Fibroblast of villous mesenchyme (primary cell): Measurements from ENCODE around the gene POU2AF1. TPM values are rescaled to one million over a fixed set of nuclear protein-coding genes. Genes with fewer than 3 reads are reported as not detected.

ENCODE experiments used
- DNase-seq: peaks from one replicate; pipeline ENCODE4 v3.0.0-alpha.2; 2010; ENCODE audit warnings: low read depth
- H3K4me3 ChIP-seq: 2 replicates; pipeline ENCODE4 v1.5.1; 2011; ENCODE audit warnings: low read depth, mild to moderate bottlenecking, low read length
- total RNA-seq: library from RNA; depleted of rRNA; stranded (reverse); fragments of >200 nt; gene quantifications from 2 replicates; pipeline ENCODE4 v1.2.3, GENCODE V29; 2012
- TF ChIP-seq, protein P1 (sequence below): IDR thresholded peaks from 2 replicates; pipeline ENCODE4 v1.5.1; 2012; ENCODE audit warnings: low read depth, mild to moderate bottlenecking, low read length; ENCODE audit not compliant: insufficient read depth

The POU2AF1 gene
- total RNA-seq, 1 donor, result not detected

DNA sequence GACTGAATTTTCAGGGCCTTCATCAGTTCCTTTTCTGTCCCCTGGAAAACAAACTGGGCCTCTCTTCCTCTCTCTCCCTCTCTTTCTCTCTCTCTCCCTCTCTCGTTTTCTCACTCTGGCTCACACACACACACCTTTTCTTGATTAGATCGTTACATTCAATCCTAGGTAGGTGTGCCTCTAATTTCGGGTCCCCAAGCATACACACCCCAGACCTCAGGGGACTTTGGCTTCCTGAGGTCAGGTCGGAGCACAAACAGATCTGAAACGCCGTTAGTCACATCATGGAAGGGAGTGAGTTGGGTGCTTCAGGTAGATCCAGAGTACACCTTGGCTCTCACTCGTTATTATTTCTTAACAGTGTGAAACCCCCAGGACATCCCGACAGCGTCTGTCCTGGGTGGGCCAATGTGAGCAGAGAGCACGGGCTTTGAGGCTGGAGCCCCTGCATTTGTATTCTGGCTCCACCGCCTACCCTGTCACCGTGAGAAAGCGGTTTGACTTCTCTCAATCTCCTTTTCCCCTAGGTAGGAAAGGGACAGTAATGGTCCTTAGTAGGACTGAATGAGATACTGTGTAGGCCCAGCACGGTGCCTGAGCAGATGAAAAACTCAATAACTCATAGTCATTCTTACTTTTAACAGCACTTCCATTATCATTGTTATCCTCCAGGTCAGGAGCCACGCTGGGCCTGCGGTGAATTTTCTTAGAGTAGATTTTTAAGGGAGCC is 37.3 kb upstream of the POU2AF1 start:
- H3K4me3 ChIP-seq, result no peak overlapping the region
- TF ChIP-seq, protein P1, sequence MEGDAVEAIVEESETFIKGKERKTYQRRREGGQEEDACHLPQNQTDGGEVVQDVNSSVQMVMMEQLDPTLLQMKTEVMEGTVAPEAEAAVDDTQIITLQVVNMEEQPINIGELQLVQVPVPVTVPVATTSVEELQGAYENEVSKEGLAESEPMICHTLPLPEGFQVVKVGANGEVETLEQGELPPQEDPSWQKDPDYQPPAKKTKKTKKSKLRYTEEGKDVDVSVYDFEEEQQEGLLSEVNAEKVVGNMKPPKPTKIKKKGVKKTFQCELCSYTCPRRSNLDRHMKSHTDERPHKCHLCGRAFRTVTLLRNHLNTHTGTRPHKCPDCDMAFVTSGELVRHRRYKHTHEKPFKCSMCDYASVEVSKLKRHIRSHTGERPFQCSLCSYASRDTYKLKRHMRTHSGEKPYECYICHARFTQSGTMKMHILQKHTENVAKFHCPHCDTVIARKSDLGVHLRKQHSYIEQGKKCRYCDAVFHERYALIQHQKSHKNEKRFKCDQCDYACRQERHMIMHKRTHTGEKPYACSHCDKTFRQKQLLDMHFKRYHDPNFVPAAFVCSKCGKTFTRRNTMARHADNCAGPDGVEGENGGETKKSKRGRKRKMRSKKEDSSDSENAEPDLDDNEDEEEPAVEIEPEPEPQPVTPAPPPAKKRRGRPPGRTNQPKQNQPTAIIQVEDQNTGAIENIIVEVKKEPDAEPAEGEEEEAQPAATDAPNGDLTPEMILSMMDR, result no peak
- no peak for DNase-seq

DNA sequence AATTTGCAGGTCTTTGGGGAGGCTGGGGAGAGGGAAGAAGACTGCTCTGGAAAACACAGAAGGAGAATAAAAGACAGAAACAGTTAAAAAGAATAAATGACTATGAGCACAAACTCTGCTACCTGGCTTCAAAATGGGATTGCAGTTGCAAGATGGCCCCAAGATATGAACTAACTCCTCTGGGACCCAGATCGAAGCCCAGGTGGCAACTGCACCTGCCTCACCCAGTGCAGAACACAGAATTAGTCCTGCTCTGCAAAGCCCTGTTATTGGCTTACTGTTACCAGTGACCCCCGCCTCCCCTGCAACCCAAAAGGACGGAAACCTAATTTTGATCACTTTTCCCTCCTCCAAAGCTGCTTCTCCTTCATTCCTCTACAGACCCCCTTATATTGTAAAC is 35.9 kb upstream of the POU2AF1 start:
- TF ChIP-seq, protein P1, result no peak
- no peak overlapping the region for H3K4me3 ChIP-seq
- DNase-seq, result no peak

- peak overlapping the region; percentile 14 for H3K4me3 ChIP-seq
- peak; percentile 58 for DNase-seq
- TF ChIP-seq, protein P1, result no peak
Measured at GRCh38 chr11:111414267-111414931, 35.3 kb upstream of the POU2AF1 start.

DNA sequence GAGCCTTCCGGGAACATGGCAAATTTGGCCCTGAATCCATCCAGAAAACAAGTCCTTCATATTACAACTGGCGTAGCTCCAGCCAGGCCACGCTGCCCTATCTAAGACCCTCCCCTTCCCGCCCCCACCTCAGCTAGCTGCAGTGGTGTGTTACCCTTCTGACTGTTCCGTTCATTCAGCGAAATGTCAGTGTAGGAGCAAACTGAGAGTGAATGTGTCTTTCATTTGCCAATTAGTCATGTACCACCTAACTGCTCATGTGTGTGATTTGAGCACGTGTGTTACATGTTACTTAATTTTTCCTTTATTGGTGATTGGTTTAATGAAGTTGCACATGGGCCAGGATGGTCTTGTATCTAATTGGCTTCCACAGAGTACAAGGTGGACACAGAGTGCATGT is 34.8 kb upstream of the POU2AF1 start:
- DNase-seq, result no peak
- H3K4me3 ChIP-seq, result no peak overlapping the region
- TF ChIP-seq, protein P1, result no peak

DNA sequence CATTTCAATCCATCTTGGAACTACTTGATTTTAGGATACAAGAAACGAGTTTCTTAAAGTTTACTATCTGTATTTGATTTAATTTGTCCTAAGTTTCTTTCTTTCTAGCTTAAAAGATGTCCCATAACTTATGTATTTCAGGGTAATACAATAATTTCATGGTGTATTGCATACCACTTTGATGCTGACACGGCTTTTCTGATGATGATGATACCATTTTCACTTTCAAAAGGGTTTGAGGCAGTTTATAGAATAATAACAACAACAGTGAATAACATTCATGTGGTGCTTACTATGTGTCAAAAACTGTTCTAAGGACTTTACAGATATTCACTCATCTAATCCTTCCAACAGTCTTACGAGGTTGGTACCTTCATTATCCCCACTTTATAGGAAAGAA is 33.2 kb upstream of the POU2AF1 start:
- no peak overlapping the region for H3K4me3 ChIP-seq
- TF ChIP-seq, protein P1, result no peak
- no peak for DNase-seq

DNA sequence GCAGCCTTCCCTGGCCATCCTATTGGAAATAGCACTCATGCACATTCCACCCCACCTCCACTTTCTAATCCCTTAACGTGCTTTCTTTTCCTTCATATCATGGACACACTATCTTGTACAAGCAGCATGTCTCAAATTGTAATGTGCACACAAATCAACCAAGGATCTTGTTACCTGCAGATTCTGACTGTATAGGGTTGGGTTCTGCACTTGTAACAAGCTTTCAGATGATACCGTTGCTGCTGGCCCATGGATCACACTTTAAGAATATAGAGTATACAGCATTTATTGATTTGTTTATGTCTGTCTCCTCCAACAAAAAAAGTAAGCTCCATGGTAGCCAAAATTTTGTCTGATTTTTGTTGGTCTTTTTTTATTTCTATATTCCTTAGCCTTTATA is 32.4 kb upstream of the POU2AF1 start:
- DNase-seq, result no peak
- TF ChIP-seq, protein P1, result no peak
- no peak overlapping the region for H3K4me3 ChIP-seq
